Type B pancreatic cell (in vitro differentiated cells): ENCODE results near the gene CYTH4. TPM values are rescaled to one million over a fixed set of nuclear protein-coding genes. Genes with fewer than 3 reads are reported as not detected.
A peak's percentile ranks its signal among the peaks of the same experiment; 100 is the strongest.

Experiments used
- DNase-seq: peaks from one replicate; pipeline ENCODE4 v3.0.0; 2021; ENCODE audit warnings: mixed read lengths; ENCODE audit not compliant: unreplicated experiment; ENCODE audit errors: extremely low spot score
- H3K27ac Mint-ChIP-seq: 2 replicates; pipeline ENCODE4 v1.8.0; 2021; ENCODE audit warnings: mild to moderate bottlenecking, mixed read lengths
- H3K27me3 Mint-ChIP-seq: 2 replicates; pipeline ENCODE4 v1.8.0; 2021; ENCODE audit warnings: mixed read lengths
- H3K36me3 Mint-ChIP-seq: 2 replicates; pipeline ENCODE4 v1.8.0; 2021; ENCODE audit warnings: mixed read lengths
- H3K4me1 Mint-ChIP-seq: one replicate; pipeline ENCODE4 v1.8.0; 2021; ENCODE audit warnings: mixed read lengths; ENCODE audit not compliant: unreplicated experiment
- H3K4me3 Mint-ChIP-seq: 2 replicates; pipeline ENCODE4 v1.8.0; 2021; ENCODE audit warnings: mild to moderate bottlenecking, mixed read lengths
- H3K9me3 Mint-ChIP-seq: 2 replicates; pipeline ENCODE4 v1.8.0; 2021; ENCODE audit warnings: mixed read lengths
- CTCF ChIP-seq: fragments of 200-600 bp; sonication (generic); conservative IDR thresholded peaks from 2 replicates; pipeline ENCODE4 v1.5.0; 2021; ENCODE audit warnings: antibody characterized with exemption, mild to moderate bottlenecking
- total RNA-seq: library from RNA; stranded (reverse); gene quantifications from 2 replicates; pipeline ENCODE4 v1.2.1, GENCODE V29; 2021; ENCODE audit warnings: low replicate concordance

Gene CYTH4
- total RNA-seq, 1 donor from 2014 or later = not detected

- peaks cover 14% of the 10 kb centered on the region for H3K4me1 Mint-ChIP-seq
- no peaks in the 10 kb centered on the region for H3K9me3 Mint-ChIP-seq
- H3K4me3 Mint-ChIP-seq = no peak overlapping the region
- TF ChIP-seq CTCF = no peak
- no peaks in the 10 kb centered on the region for H3K36me3 Mint-ChIP-seq
- no peak overlapping the region for H3K27ac Mint-ChIP-seq
- peaks cover 47% of the 10 kb centered on the region for H3K27me3 Mint-ChIP-seq
- DNase-seq = no peak
These were observed 26.7 kb upstream of the CYTH4 start for GRCh38 chr22:37255558-37256006.

- Mint-ChIP-seq H3K4me1 (peaks cover 14% of the 10 kb centered on the region), H3K27me3 (peaks cover 53% of the 10 kb centered on the region), H3K4me3 (no peak overlapping the region), H3K36me3 (no peaks in the 10 kb centered on the region), H3K9me3 (no peaks in the 10 kb centered on the region), H3K27ac (no peak overlapping the region)
- DNase-seq = no peak
- TF ChIP-seq CTCF = no peak
These were observed 26.1 kb upstream of the CYTH4 start for GRCh38 chr22:37256075-37256726.

GRCh38 chr22:37258005-37258752 lies 24.1 kb upstream of the CYTH4 start:
- no peaks in the 10 kb centered on the region for H3K9me3 Mint-ChIP-seq
- H3K27me3 Mint-ChIP-seq = peaks cover 44% of the 10 kb centered on the region
- no peak for TF ChIP-seq CTCF
- no peaks in the 10 kb centered on the region for H3K36me3 Mint-ChIP-seq
- DNase-seq = no peak
- no peak overlapping the region for H3K27ac Mint-ChIP-seq
- H3K4me1 Mint-ChIP-seq = peaks cover 12% of the 10 kb centered on the region
- no peak overlapping the region for H3K4me3 Mint-ChIP-seq

GRCh38 chr22:37258753-37259401 lies 23.4 kb upstream of the CYTH4 start:
- H3K4me3 Mint-ChIP-seq = no peak overlapping the region

More at GRCh38 chr22:37258753-37259401, 23.4 kb upstream of the CYTH4 start:
- peaks cover 10% of the 10 kb centered on the region for H3K4me1 Mint-ChIP-seq
- no peak for DNase-seq
- H3K36me3 Mint-ChIP-seq = no peaks in the 10 kb centered on the region
- no peak for TF ChIP-seq CTCF
- H3K27ac Mint-ChIP-seq = peak overlapping the region; percentile 39
- no peaks in the 10 kb centered on the region for H3K9me3 Mint-ChIP-seq
- H3K27me3 Mint-ChIP-seq = peaks cover 43% of the 10 kb centered on the region
